B cell (primary cell): ENCODE data around the gene NR3C2.

Experiments used
- EZH2 ChIP-seq: IDR thresholded peaks from 2 replicates; pipeline ENCODE4 v1.6.1; 2012; ENCODE audit warnings: borderline replicate concordance, low read depth, mild to moderate bottlenecking, moderate library complexity, low read length; ENCODE audit not compliant: insufficient read depth, poor library complexity, severe bottlenecking
- TF ChIP-seq, protein P1 (sequence below): fragments of 200-600 bp; IDR thresholded peaks from one replicate; pipeline ENCODE4 v1.8.0; 2022; ENCODE audit warnings: antibody characterized with exemption, mild to moderate bottlenecking

DNA sequence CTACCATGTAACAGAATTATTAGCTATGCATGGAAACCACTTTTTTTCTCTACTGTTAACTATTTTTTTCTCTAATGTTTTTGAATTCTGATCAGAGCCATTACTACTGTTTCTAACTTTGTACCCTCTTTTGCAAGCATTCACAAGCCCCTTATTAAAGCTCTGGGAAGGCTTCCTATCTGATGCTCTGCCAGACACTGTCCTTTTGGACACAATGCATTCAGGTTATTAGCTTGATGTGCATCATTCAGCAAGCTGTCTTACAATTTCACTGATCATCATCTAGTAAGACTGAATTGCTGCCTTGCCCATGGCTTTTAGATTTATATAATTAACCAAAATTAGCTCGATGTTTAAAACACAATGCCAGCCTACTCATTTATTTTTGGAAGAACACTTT, 155.1 kb downstream of the NR3C2 start:
- TF ChIP-seq, protein P1, sequence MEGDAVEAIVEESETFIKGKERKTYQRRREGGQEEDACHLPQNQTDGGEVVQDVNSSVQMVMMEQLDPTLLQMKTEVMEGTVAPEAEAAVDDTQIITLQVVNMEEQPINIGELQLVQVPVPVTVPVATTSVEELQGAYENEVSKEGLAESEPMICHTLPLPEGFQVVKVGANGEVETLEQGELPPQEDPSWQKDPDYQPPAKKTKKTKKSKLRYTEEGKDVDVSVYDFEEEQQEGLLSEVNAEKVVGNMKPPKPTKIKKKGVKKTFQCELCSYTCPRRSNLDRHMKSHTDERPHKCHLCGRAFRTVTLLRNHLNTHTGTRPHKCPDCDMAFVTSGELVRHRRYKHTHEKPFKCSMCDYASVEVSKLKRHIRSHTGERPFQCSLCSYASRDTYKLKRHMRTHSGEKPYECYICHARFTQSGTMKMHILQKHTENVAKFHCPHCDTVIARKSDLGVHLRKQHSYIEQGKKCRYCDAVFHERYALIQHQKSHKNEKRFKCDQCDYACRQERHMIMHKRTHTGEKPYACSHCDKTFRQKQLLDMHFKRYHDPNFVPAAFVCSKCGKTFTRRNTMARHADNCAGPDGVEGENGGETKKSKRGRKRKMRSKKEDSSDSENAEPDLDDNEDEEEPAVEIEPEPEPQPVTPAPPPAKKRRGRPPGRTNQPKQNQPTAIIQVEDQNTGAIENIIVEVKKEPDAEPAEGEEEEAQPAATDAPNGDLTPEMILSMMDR = no peak
- no peak for TF ChIP-seq EZH2
